GM23338 (cell line): Measurements from ENCODE around the gene GSDME. TPM values are rescaled to one million over a fixed set of nuclear protein-coding genes. Genes with fewer than 3 reads are reported as not detected.

Source experiments
- ATAC-seq: fragments of 200-7000 bp; cut with Tn5 transposase; 3 replicates; pipeline ENCODE4 v1.9.1; 2020
- DNase-seq: peaks from one replicate; pipeline ENCODE4 v3.0.0-alpha.2; 2015; ENCODE audit warnings: low spot score
- H2AFZ ChIP-seq: fragments of 200-600 bp; sonication (generic); 2 replicates; pipeline ENCODE4 v1.8.0; 2016; ENCODE audit warnings: antibody characterized with exemption, mild to moderate bottlenecking, moderate library complexity
- H3F3A ChIP-seq: fragments of 200-600 bp; sonication (generic); replicated peaks from 2 replicates; pipeline ENCODE4 v1.8.0; 2017; ENCODE audit warnings: antibody characterized with exemption, mixed run types, low read depth
- H3K27ac ChIP-seq: fragments of 200-600 bp; sonication (generic); 2 replicates; pipeline ENCODE4 v1.6.1; 2016; ENCODE audit warnings: low read depth
- H3K27me3 ChIP-seq: fragments of 200-600 bp; sonication (generic); 2 replicates; pipeline ENCODE4 v1.8.0; 2016; ENCODE audit warnings: mild to moderate bottlenecking, mixed run types, moderate library complexity; ENCODE audit not compliant: insufficient read depth
- H3K36me3 ChIP-seq: fragments of 200-600 bp; sonication (generic); 2 replicates; pipeline ENCODE4 v1.8.0; 2016; ENCODE audit warnings: mild to moderate bottlenecking; ENCODE audit not compliant: insufficient read depth
- H3K4me1 ChIP-seq: fragments of 200-600 bp; sonication (generic); 2 replicates; pipeline ENCODE4 v1.8.0; 2016; ENCODE audit warnings: mild to moderate bottlenecking, moderate library complexity; ENCODE audit not compliant: insufficient read depth
- H3K4me2 ChIP-seq: fragments of 200-600 bp; sonication (generic); 2 replicates; pipeline ENCODE4 v1.7.1; 2017; ENCODE audit warnings: mixed run types
- H3K4me3 ChIP-seq: fragments of 200-600 bp; sonication (generic); 2 replicates; pipeline ENCODE4 v1.6.1; 2016; ENCODE audit warnings: mixed run types
- H3K79me2 ChIP-seq: fragments of 200-600 bp; sonication (generic); replicated peaks from 2 replicates; pipeline ENCODE4 v1.8.0; 2017; ENCODE audit warnings: mild to moderate bottlenecking; ENCODE audit not compliant: insufficient read depth
- H3K9me2 ChIP-seq: fragments of 200-600 bp; sonication (generic); 2 replicates; pipeline ENCODE4 v1.8.0; 2017; ENCODE audit not compliant: insufficient read depth
- H4K20me1 ChIP-seq: fragments of 200-600 bp; sonication (generic); replicated peaks from 2 replicates; pipeline ENCODE4 v1.8.0; 2017; ENCODE audit warnings: mild to moderate bottlenecking; ENCODE audit not compliant: insufficient read depth
- H3K27ac Mint-ChIP-seq: 2 replicates; pipeline ENCODE4 v1.8.0; 2020; ENCODE audit warnings: inconsistent platforms, mild to moderate bottlenecking, moderate library complexity, mixed read lengths
- H3K27me3 Mint-ChIP-seq: 3 replicates; pipeline ENCODE4 v1.8.0; 2022; ENCODE audit warnings: low read depth, mild to moderate bottlenecking, moderate library complexity, mixed read lengths, inconsistent platforms; ENCODE audit not compliant: insufficient read depth, poor library complexity
- H3K36me3 Mint-ChIP-seq: 3 replicates; pipeline ENCODE4 v1.8.0; 2021; ENCODE audit warnings: low read depth, mild to moderate bottlenecking, inconsistent platforms, moderate library complexity, mixed read lengths
- H3K4me1 Mint-ChIP-seq: 3 replicates; pipeline ENCODE4 v1.8.0; 2020; ENCODE audit warnings: mild to moderate bottlenecking, inconsistent platforms, mixed read lengths
- H3K4me3 Mint-ChIP-seq: 3 replicates; pipeline ENCODE4 v1.8.0; 2021; ENCODE audit warnings: moderate library complexity, mild to moderate bottlenecking, inconsistent platforms, mixed read lengths
- H3K9me3 Mint-ChIP-seq: 3 replicates; pipeline ENCODE4 v1.8.0; 2020; ENCODE audit warnings: moderate library complexity, mild to moderate bottlenecking, inconsistent platforms, mixed read lengths
- CREB1 ChIP-seq: fragments of 250-450 bp; sonication (Bioruptor Pico); IDR thresholded peaks from 2 replicates; pipeline ENCODE4 v1.5.0; 2020; ENCODE audit warnings: low read depth, mild to moderate bottlenecking, moderate library complexity
- EZH2 ChIP-seq: fragments of 200-600 bp; sonication (generic); IDR thresholded peaks from one replicate; pipeline ENCODE4 v1.8.0; 2017; ENCODE audit warnings: antibody characterized with exemption, mild to moderate bottlenecking, low read depth; ENCODE audit not compliant: unreplicated experiment
- EZH2phosphoT487 ChIP-seq: fragments of 200-600 bp; sonication (generic); IDR thresholded peaks from one replicate; pipeline ENCODE4 v1.8.1; 2018; ENCODE audit warnings: antibody characterized with exemption; ENCODE audit not compliant: unreplicated experiment
- STAT1 ChIP-seq: IDR thresholded peaks from one replicate; pipeline ENCODE4 v1.6.1; 2016; ENCODE audit warnings: antibody characterized with exemption; ENCODE audit not compliant: unreplicated experiment
- ZNF331 ChIP-seq: fragments of 250-450 bp; sonication (Bioruptor Pico); IDR thresholded peaks from 2 replicates; pipeline ENCODE4 v1.5.0; 2020; ENCODE audit warnings: low read depth, mild to moderate bottlenecking, moderate library complexity
- polyA plus RNA-seq: library from polyadenylated mRNA; unstranded; fragments of >200 nt; fragmentation: Nextera tagmentation; extraction: Ambion mirVana; gene quantifications from 2 replicates; pipeline ENCODE4 v1.2.1, GENCODE V29; 2016
- total RNA-seq: library from RNA; depleted of rRNA; stranded (reverse); fragments of >200 nt; shearing (Covaris generic); gene quantifications from 2 replicates; pipeline ENCODE4 v1.2.3, GENCODE V29; 2014
- TF ChIP-seq, protein P1 (sequence below): fragments of 250-450 bp; sonication (Bioruptor Pico); IDR thresholded peaks from 2 replicates; pipeline ENCODE4 v1.5.0; 2020; ENCODE audit warnings: mild to moderate bottlenecking, moderate library complexity
- TF ChIP-seq, protein P2 (sequence below), 2 experiments: fragments of 200-600 bp in 1 of 2; sonication (generic) in 1 of 2; conservative IDR thresholded peaks; 2 replicates each; pipeline versions ENCODE4 v1.5.1 to v1.6.1; 2016 to 2017; ENCODE audit warnings: antibody characterized with exemption in 2 of 2, low read depth in 2 of 2, mild to moderate bottlenecking in 2 of 2, moderate library complexity in 1 of 2
- TF ChIP-seq, protein P3 (sequence below): IDR thresholded peaks from 2 replicates; pipeline ENCODE4 v1.6.1; 2016; ENCODE audit warnings: antibody characterized with exemption
- TF ChIP-seq, protein P4 (sequence below): IDR thresholded peaks from one replicate; pipeline ENCODE4 v1.6.1; 2018; ENCODE audit warnings: antibody characterized with exemption; ENCODE audit not compliant: unreplicated experiment

Gene GSDME
- total and polyA plus RNA-seq, 2 experiments from 2014 or later, result 8.3 to 8.5 TPM

DNA sequence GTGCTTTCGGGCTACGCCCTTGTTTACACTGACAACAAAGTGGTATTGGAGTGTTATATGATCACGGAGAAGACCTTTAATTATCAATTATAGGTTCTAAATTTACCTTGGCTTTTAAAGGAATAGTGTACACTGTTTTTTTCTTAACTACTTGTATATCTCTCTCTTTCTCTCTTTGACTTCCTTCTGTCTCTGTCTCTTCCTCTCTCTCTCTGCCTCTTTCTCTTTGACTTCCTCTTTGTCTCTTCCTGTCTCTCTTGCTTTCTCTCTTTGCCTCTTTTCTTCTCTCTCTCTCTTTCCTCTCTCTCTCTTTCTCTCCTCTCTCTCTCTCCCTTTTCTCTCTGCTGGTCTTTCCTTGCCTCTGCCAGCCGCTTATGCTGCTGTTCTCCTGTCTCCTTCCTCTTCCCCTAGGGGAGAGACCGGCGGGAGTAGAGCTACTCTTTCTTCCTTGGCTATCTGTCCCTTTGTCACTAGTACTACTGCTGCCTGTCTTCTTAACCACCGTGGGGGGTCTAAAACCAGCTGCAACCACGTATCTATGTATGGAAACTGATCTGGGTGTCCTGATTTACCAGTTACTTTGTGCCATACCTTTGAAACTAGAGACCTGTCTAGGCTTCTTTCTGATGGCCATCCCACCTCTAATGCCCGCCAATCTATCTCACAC is 36.9 kb upstream of the GSDME start (continued):
- TF ChIP-seq, protein P1, sequence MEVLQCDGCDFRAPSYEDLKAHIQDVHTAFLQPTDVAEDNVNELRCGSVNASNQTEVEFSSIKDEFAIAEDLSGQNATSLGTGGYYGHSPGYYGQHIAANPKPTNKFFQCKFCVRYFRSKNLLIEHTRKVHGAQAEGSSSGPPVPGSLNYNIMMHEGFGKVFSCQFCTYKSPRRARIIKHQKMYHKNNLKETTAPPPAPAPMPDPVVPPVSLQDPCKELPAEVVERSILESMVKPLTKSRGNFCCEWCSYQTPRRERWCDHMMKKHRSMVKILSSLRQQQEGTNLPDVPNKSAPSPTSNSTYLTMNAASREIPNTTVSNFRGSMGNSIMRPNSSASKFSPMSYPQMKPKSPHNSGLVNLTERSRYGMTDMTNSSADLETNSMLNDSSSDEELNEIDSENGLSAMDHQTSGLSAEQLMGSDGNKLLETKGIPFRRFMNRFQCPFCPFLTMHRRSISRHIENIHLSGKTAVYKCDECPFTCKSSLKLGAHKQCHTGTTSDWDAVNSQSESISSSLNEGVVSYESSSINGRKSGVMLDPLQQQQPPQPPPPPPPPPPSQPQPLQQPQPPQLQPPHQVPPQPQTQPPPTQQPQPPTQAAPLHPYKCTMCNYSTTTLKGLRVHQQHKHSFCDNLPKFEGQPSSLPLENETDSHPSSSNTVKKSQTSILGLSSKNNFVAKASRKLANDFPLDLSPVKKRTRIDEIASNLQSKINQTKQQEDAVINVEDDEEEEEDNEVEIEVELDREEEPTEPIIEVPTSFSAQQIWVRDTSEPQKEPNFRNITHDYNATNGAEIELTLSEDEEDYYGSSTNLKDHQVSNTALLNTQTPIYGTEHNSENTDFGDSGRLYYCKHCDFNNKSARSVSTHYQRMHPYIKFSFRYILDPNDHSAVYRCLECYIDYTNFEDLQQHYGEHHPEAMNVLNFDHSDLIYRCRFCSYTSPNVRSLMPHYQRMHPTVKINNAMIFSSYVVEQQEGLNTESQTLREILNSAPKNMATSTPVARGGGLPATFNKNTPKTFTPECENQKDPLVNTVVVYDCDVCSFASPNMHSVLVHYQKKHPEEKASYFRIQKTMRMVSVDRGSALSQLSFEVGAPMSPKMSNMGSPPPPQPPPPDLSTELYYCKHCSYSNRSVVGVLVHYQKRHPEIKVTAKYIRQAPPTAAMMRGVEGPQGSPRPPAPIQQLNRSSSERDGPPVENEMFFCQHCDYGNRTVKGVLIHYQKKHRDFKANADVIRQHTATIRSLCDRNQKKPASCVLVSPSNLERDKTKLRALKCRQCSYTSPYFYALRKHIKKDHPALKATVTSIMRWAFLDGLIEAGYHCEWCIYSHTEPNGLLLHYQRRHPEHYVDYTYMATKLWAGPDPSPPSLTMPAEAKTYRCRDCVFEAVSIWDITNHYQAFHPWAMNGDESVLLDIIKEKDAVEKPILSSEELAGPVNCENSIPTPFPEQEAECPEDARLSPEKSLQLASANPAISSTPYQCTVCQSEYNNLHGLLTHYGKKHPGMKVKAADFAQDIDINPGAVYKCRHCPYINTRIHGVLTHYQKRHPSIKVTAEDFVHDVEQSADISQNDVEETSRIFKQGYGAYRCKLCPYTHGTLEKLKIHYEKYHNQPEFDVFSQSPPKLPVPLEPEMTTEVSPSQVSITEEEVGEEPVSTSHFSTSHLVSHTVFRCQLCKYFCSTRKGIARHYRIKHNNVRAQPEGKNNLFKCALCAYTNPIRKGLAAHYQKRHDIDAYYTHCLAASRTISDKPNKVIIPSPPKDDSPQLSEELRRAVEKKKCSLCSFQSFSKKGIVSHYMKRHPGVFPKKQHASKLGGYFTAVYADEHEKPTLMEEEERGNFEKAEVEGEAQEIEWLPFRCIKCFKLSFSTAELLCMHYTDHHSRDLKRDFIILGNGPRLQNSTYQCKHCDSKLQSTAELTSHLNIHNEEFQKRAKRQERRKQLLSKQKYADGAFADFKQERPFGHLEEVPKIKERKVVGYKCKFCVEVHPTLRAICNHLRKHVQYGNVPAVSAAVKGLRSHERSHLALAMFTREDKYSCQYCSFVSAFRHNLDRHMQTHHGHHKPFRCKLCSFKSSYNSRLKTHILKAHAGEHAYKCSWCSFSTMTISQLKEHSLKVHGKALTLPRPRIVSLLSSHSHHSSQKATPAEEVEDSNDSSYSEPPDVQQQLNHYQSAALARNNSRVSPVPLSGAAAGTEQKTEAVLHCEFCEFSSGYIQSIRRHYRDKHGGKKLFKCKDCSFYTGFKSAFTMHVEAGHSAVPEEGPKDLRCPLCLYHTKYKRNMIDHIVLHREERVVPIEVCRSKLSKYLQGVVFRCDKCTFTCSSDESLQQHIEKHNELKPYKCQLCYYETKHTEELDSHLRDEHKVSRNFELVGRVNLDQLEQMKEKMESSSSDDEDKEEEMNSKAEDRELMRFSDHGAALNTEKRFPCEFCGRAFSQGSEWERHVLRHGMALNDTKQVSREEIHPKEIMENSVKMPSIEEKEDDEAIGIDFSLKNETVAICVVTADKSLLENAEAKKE (CRISPR knock-in tag), result no peak

DNA sequence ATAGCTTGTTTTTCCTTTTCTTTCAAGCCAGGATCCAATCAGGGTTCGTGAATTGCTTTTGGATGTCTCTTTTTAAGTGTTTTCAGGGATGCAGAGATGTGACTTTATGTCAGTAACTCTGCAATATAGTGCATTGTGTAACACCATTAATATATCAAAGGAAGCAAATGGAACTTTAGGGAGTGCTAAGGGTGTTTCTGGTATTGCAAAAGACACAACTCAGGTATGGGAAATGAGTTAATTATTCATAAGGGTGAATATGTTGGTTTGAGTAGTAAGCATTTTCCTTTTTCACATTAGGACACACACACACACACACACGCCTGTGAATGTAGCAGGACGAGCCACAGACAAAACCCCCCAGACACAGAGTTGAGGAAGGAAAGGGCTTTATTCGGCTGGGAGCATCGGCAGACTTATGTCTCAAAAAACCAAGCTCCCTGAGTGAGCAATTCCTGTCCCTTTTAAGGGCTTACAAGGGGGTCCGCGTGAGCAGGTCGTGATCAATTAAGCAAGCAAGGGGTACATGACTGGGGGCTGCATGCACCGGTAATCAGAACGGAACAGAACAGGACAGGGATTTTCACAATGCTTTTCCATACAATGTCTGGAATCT is 31.8 kb upstream of the GSDME start:
- H3K4me3 Mint-ChIP-seq, result no peak overlapping the region
- Histone ChIP-seq H3K4me1 (no peaks in the 10 kb centered on the region), H3K79me2 (no peaks in the 10 kb centered on the region), H3K36me3 (no peaks in the 10 kb centered on the region), H3K27me3 (no peaks in the 10 kb centered on the region), H2AFZ (no peak overlapping the region), H3K4me3 (no peak overlapping the region), H3K9me2 (0 out of 2 replicates have a peak, but pooled peaks cover 4% of the 10 kb centered on the region), H3F3A (no peaks in the 10 kb centered on the region), H3K27ac (no peak overlapping the region), H4K20me1 (no peaks in the 10 kb centered on the region), H3K4me2 (no peak overlapping the region)
- no peak for ATAC-seq
- no peak for DNase-seq
- H3K36me3 Mint-ChIP-seq, result peaks cover 22% of the 10 kb centered on the region
- H3K4me1 Mint-ChIP-seq, result peaks cover 4% of the 10 kb centered on the region; the same call in 2 of the 3 replicates
- peaks cover 34% of the 10 kb centered on the region for H3K9me3 Mint-ChIP-seq
- H3K27ac Mint-ChIP-seq, result no peak overlapping the region
- H3K27me3 Mint-ChIP-seq, result peaks cover 3% of the 10 kb centered on the region
- no peak for TF ChIP-seq ZNF331
- no peak for TF ChIP-seq CREB1 (CRISPR knock-in tag)
- TF ChIP-seq, protein P2, sequence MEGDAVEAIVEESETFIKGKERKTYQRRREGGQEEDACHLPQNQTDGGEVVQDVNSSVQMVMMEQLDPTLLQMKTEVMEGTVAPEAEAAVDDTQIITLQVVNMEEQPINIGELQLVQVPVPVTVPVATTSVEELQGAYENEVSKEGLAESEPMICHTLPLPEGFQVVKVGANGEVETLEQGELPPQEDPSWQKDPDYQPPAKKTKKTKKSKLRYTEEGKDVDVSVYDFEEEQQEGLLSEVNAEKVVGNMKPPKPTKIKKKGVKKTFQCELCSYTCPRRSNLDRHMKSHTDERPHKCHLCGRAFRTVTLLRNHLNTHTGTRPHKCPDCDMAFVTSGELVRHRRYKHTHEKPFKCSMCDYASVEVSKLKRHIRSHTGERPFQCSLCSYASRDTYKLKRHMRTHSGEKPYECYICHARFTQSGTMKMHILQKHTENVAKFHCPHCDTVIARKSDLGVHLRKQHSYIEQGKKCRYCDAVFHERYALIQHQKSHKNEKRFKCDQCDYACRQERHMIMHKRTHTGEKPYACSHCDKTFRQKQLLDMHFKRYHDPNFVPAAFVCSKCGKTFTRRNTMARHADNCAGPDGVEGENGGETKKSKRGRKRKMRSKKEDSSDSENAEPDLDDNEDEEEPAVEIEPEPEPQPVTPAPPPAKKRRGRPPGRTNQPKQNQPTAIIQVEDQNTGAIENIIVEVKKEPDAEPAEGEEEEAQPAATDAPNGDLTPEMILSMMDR (conservative IDR thresholded peaks at IDR 0.05; ENCODE audit: low read depth in 2 of 2), result no peak
- TF ChIP-seq, protein P3, sequence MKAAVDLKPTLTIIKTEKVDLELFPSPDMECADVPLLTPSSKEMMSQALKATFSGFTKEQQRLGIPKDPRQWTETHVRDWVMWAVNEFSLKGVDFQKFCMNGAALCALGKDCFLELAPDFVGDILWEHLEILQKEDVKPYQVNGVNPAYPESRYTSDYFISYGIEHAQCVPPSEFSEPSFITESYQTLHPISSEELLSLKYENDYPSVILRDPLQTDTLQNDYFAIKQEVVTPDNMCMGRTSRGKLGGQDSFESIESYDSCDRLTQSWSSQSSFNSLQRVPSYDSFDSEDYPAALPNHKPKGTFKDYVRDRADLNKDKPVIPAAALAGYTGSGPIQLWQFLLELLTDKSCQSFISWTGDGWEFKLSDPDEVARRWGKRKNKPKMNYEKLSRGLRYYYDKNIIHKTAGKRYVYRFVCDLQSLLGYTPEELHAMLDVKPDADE, result no peak
- TF ChIP-seq EZH2phosphoT487, result no peak
- TF ChIP-seq, protein P4, sequence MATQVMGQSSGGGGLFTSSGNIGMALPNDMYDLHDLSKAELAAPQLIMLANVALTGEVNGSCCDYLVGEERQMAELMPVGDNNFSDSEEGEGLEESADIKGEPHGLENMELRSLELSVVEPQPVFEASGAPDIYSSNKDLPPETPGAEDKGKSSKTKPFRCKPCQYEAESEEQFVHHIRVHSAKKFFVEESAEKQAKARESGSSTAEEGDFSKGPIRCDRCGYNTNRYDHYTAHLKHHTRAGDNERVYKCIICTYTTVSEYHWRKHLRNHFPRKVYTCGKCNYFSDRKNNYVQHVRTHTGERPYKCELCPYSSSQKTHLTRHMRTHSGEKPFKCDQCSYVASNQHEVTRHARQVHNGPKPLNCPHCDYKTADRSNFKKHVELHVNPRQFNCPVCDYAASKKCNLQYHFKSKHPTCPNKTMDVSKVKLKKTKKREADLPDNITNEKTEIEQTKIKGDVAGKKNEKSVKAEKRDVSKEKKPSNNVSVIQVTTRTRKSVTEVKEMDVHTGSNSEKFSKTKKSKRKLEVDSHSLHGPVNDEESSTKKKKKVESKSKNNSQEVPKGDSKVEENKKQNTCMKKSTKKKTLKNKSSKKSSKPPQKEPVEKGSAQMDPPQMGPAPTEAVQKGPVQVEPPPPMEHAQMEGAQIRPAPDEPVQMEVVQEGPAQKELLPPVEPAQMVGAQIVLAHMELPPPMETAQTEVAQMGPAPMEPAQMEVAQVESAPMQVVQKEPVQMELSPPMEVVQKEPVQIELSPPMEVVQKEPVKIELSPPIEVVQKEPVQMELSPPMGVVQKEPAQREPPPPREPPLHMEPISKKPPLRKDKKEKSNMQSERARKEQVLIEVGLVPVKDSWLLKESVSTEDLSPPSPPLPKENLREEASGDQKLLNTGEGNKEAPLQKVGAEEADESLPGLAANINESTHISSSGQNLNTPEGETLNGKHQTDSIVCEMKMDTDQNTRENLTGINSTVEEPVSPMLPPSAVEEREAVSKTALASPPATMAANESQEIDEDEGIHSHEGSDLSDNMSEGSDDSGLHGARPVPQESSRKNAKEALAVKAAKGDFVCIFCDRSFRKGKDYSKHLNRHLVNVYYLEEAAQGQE, result no peak
- no peak for TF ChIP-seq EZH2
- no peak for TF ChIP-seq STAT1
